ENCODE results near the gene PLXND1.

DNA sequence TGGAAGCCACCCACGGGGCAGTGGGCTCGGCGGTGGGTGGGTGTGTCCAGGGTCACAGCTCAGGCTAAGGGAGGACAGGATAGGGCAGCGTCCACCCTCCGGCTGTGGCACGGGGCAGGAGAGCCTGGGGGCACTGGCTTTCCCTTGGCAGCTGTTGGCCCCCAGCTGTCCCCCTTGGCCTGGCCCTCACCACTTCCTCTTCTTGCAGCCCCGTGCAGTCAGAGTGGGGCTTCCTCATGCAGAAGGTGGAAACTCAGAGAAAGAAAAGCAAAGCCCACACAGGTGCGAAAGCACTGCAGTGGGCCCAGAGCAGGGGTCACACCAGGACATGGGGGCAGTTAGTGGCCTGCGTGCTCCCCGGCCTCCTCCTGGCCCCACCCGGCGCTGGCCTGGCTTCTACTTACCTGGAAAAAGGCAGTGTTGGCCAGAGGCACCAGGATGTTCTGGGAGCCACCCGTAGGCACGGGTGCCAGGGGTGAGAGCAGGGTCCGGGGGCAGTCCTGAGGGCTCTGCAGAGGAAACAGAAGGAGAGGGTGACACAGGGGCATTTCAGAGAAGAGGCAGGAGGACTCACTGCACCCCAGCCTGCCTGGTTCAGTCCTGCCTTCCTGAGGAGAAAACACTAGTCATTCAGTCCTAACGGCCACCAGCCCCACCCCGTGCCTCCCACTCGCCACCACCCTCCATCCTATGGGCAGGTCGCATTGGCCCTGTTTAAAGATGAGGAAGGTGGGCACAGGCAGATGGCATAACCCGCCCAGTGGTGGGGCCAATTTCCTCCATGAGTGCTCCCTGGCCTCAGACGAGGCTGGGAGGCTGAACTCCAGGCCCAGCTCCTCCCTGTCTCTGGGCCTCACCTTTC lies 28.3 kb downstream of the PLXND1 start:
- TF ChIP-seq, protein P1, sequence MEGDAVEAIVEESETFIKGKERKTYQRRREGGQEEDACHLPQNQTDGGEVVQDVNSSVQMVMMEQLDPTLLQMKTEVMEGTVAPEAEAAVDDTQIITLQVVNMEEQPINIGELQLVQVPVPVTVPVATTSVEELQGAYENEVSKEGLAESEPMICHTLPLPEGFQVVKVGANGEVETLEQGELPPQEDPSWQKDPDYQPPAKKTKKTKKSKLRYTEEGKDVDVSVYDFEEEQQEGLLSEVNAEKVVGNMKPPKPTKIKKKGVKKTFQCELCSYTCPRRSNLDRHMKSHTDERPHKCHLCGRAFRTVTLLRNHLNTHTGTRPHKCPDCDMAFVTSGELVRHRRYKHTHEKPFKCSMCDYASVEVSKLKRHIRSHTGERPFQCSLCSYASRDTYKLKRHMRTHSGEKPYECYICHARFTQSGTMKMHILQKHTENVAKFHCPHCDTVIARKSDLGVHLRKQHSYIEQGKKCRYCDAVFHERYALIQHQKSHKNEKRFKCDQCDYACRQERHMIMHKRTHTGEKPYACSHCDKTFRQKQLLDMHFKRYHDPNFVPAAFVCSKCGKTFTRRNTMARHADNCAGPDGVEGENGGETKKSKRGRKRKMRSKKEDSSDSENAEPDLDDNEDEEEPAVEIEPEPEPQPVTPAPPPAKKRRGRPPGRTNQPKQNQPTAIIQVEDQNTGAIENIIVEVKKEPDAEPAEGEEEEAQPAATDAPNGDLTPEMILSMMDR (conservative IDR thresholded peaks at IDR 0.05; ENCODE audit: low read length) = no peak
- no peak for TF ChIP-seq EZH2phosphoT487 (IDR thresholded peaks at IDR 0.05; ENCODE audit: borderline replicate concordance, low read depth, low read length)
